Panc1 (cell line): Measurements from ENCODE around the gene TNFRSF11A. TPM values are rescaled to one million over a fixed set of nuclear protein-coding genes. Genes with fewer than 3 reads are reported as not detected.

Source experiments
- ATAC-seq: fragments of 200-7000 bp; cut with Tn5 transposase; 2 replicates; pipeline ENCODE4 v1.9.1; 2020; ENCODE audit warnings: mild to moderate bottlenecking, moderate library complexity
- BruUV-seq: library from RNA; stranded (reverse); fragments of 400-500 nt; replicated peaks from 2 replicates; lab custom pipeline; 2021; lab: Mats Ljungman, UMichigan
- CTCF ChIA-PET: fragments of 300-600 bp; sonication (Branson Sonifier 250); formaldehyde crosslinking; loops from one replicate; lab custom pipeline; 2022; ENCODE audit warnings: antibody characterized with exemption; lab: Charles Lee
- POLR2A ChIA-PET: fragments of 300-600 bp; sonication (Branson Sonifier 250); formaldehyde crosslinking; loops from one replicate; lab custom pipeline; 2022; ENCODE audit warnings: antibody characterized with exemption; lab: Charles Lee
- DNase-seq: peaks from one replicate; pipeline ENCODE4 v3.0.0-alpha.2; 2010; ENCODE audit warnings: low read depth, low spot score
- H3K27ac ChIP-seq: 2 replicates; pipeline ENCODE4 v1.5.1; 2011; ENCODE audit warnings: mild to moderate bottlenecking, low read length, inconsistent platforms
- H3K27me3 ChIP-seq: fragments of 200-500 bp; sonication (Bioruptor generic); 2 replicates; pipeline ENCODE4 v1.6.0; 2014; ENCODE audit warnings: low read length, inconsistent platforms; ENCODE audit not compliant: control insufficient read depth, insufficient read depth
- H3K36me3 ChIP-seq: fragments of 200-500 bp; sonication (Bioruptor generic); 2 replicates; pipeline ENCODE4 v1.5.1; 2014; ENCODE audit warnings: inconsistent platforms, mild to moderate bottlenecking, low read length, moderate library complexity; ENCODE audit not compliant: control insufficient read depth, insufficient read depth
- H3K4me1 ChIP-seq: 2 replicates; pipeline ENCODE4 v1.5.1; 2011; ENCODE audit warnings: inconsistent platforms, mild to moderate bottlenecking, low read length, moderate library complexity; ENCODE audit not compliant: control insufficient read depth, insufficient read depth
- H3K4me3 ChIP-seq, 2 experiments: 2 replicates each; pipeline ENCODE4 v1.5.1; 2011 to 2012; ENCODE audit warnings: low read depth in 2 of 2, low read length in 2 of 2, mild to moderate bottlenecking in 2 of 2, inconsistent platforms in 1 of 2, moderate library complexity in 1 of 2
- H3K9me3 ChIP-seq: fragments of 200-500 bp; sonication (Bioruptor generic); 2 replicates; pipeline ENCODE4 v1.5.1; 2014; ENCODE audit warnings: low read depth, mild to moderate bottlenecking, inconsistent platforms, low read length, moderate library complexity; ENCODE audit not compliant: control insufficient read depth, insufficient read depth
- POLR2AphosphoS5 ChIP-seq: IDR thresholded peaks from 2 replicates; pipeline ENCODE4 v1.6.1; 2012; ENCODE audit warnings: mild to moderate bottlenecking, low read depth, low read length, moderate library complexity
- SIN3A ChIP-seq: IDR thresholded peaks from 2 replicates; pipeline ENCODE4 v1.6.1; 2012; ENCODE audit warnings: low read depth, mild to moderate bottlenecking, low read length, moderate library complexity, borderline replicate concordance; ENCODE audit not compliant: insufficient read depth
- TCF7L2 ChIP-seq: IDR thresholded peaks from 2 replicates; pipeline ENCODE4 v1.6.1; 2011; ENCODE audit warnings: mild to moderate bottlenecking, low read depth, low read length, inconsistent platforms
- in situ Hi-C: cut with HindIII; loops from 2 replicates; pipeline ENCODE4 v1.10.0; 2016; ENCODE audit warnings: low sequenced_read_pairs, low pct_unique_long_range_greater_than_20kb
- intact Hi-C: fragments of 100-400 bp; cut with micrococcal nuclease; formaldehyde crosslinking; loops from one replicate; pipeline ENCODE4 v1.10.0; 2022; ENCODE audit not compliant: unreplicated experiment
- total RNA-seq: library from RNA; stranded (reverse); gene quantifications from one replicate; pipeline ENCODE4 v1.2.1, GENCODE V29; 2021; ENCODE audit not compliant: unreplicated experiment
- TF ChIP-seq, protein P1 (sequence below), 2 experiments: IDR thresholded peaks; 2 replicates each; pipeline ENCODE4 v1.6.1; 2011 to 2012; ENCODE audit warnings: low read depth in 2 of 2, control low read depth in 1 of 2, low read length in 1 of 2, mild to moderate bottlenecking in 1 of 2, moderate library complexity in 1 of 2; ENCODE audit not compliant: insufficient read depth in 1 of 2
- TF ChIP-seq, protein P2 (sequence below): fragments of 450-650 bp; IDR thresholded peaks from 2 replicates; pipeline ENCODE4 v1.5.1; 2017; ENCODE audit warnings: mild to moderate bottlenecking

The TNFRSF11A gene
- total RNA-seq, 1 experiment from 2014 or later = 14.1 TPM

GRCh38 chr18:62281684-62282083 lies 43.4 kb upstream of the TNFRSF11A start:
- no TSS peak for BruUV-seq
- CTCF ChIA-PET = no interaction called here
- in situ Hi-C loops = no loop called here
- intact Hi-C loops = no loop called here
- ATAC-seq (no peak), DNase-seq (no peak)
- H3K27me3 ChIP-seq = no peaks in the 10 kb centered on the region
- H3K4me3 ChIP-seq = no peak overlapping the region
- H3K36me3 ChIP-seq = no peaks in the 10 kb centered on the region; the same call in 1 of the 2 replicates
- TF ChIP-seq SIN3A (no peak), POLR2AphosphoS5 (no peak), TCF7L2 (no peak)
- TF ChIP-seq, protein P1, sequence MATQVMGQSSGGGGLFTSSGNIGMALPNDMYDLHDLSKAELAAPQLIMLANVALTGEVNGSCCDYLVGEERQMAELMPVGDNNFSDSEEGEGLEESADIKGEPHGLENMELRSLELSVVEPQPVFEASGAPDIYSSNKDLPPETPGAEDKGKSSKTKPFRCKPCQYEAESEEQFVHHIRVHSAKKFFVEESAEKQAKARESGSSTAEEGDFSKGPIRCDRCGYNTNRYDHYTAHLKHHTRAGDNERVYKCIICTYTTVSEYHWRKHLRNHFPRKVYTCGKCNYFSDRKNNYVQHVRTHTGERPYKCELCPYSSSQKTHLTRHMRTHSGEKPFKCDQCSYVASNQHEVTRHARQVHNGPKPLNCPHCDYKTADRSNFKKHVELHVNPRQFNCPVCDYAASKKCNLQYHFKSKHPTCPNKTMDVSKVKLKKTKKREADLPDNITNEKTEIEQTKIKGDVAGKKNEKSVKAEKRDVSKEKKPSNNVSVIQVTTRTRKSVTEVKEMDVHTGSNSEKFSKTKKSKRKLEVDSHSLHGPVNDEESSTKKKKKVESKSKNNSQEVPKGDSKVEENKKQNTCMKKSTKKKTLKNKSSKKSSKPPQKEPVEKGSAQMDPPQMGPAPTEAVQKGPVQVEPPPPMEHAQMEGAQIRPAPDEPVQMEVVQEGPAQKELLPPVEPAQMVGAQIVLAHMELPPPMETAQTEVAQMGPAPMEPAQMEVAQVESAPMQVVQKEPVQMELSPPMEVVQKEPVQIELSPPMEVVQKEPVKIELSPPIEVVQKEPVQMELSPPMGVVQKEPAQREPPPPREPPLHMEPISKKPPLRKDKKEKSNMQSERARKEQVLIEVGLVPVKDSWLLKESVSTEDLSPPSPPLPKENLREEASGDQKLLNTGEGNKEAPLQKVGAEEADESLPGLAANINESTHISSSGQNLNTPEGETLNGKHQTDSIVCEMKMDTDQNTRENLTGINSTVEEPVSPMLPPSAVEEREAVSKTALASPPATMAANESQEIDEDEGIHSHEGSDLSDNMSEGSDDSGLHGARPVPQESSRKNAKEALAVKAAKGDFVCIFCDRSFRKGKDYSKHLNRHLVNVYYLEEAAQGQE (IDR thresholded peaks at IDR 0.05; ENCODE audit: insufficient read depth in 1 of 2, low read depth in 2 of 2, low read length in 1 of 2) = no peak
- TF ChIP-seq, protein P2, sequence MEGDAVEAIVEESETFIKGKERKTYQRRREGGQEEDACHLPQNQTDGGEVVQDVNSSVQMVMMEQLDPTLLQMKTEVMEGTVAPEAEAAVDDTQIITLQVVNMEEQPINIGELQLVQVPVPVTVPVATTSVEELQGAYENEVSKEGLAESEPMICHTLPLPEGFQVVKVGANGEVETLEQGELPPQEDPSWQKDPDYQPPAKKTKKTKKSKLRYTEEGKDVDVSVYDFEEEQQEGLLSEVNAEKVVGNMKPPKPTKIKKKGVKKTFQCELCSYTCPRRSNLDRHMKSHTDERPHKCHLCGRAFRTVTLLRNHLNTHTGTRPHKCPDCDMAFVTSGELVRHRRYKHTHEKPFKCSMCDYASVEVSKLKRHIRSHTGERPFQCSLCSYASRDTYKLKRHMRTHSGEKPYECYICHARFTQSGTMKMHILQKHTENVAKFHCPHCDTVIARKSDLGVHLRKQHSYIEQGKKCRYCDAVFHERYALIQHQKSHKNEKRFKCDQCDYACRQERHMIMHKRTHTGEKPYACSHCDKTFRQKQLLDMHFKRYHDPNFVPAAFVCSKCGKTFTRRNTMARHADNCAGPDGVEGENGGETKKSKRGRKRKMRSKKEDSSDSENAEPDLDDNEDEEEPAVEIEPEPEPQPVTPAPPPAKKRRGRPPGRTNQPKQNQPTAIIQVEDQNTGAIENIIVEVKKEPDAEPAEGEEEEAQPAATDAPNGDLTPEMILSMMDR = no peak
- H3K4me1 ChIP-seq = no peaks in the 10 kb centered on the region
- POLR2A ChIA-PET = no interaction called here
- H3K27ac ChIP-seq = no peak overlapping the region
- H3K9me3 ChIP-seq = no peaks in the 10 kb centered on the region

GRCh38 chr18:62282188-62282629 lies 42.9 kb upstream of the TNFRSF11A start:
- intact Hi-C loops = no loop called here
- ChIA-PET CTCF (no interaction called here), POLR2A (no interaction called here)
- H3K27ac ChIP-seq = no peak overlapping the region
- ATAC-seq = no peak
- H3K4me3 ChIP-seq = no peak overlapping the region
- in situ Hi-C loops = no loop called here
- BruUV-seq = no TSS peak
- H3K4me1 ChIP-seq = no peaks in the 10 kb centered on the region
- H3K27me3 ChIP-seq = no peaks in the 10 kb centered on the region
- no peaks in the 10 kb centered on the region for H3K9me3 ChIP-seq
- no peak for TF ChIP-seq POLR2AphosphoS5
- TF ChIP-seq TCF7L2 = no peak
- TF ChIP-seq, protein P2 = no peak
- TF ChIP-seq SIN3A = no peak
- TF ChIP-seq, protein P1 (IDR thresholded peaks at IDR 0.05; ENCODE audit: insufficient read depth in 1 of 2, low read depth in 2 of 2, low read length in 1 of 2) = no peak
- DNase-seq = no peak
- no peaks in the 10 kb centered on the region; the same call in 1 of the 2 replicates for H3K36me3 ChIP-seq
